NT2/D1 (cell line): Measurements from ENCODE around the gene TTC38.

Source experiments
- SUZ12 ChIP-seq: IDR thresholded peaks from 2 replicates; pipeline ENCODE4 v1.6.1; 2011; ENCODE audit not compliant: insufficient read length, insufficient read depth; ENCODE audit errors: extremely low read depth
- ZNF274 ChIP-seq: IDR thresholded peaks from 2 replicates; pipeline ENCODE4 v1.6.1; 2011; ENCODE audit warnings: mild to moderate bottlenecking, low read depth, low read length

DNA sequence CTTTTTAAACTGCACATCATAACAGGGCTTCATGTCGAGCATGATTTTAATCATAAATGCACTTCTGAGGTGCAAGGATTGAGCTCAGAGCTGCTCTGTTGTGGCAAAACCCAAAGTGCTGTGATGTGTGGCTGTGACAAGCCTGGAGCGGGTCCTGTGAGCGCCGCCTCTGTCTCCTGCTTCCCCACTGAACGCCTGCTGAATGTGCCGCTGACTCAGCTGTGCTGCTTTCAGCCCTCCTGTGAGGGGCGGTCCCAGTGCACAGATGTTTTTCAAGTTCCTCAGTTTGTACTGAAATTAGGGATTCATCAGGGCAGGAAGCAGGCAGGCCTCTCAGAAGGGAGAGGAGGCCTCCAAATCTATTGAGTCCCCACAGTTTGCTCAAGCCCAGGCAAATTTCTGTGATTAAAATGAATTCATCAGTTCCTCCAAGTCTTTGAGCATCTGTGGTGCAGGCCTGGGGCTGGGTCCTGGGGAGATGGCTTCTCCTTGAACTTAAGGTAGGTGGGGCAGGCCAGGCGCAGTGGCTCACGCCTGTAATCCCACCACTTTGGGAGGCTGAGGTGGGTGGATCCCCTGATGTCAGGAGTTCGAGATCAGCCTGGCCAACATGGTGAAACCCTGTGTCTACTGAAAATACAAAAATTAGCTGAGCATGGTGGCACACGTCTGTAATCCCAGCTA, 25.9 kb downstream of the TTC38 start:
- TF ChIP-seq ZNF274 = no peak
- TF ChIP-seq SUZ12 = no peak
